Upper lobe of right lung (tissue), 1 donor: ENCODE data around the gene SLC4A11. TPM values are rescaled to one million over a fixed set of nuclear protein-coding genes. Genes with fewer than 3 reads are reported as not detected.
A peak's percentile ranks its signal among the peaks of the same experiment; 100 is the strongest.

Experiments
- ATAC-seq: fragments of 200-7000 bp; cut with Tn5 transposase; one replicate; pipeline ENCODE4 v1.9.1; 2020; ENCODE audit warnings: mild to moderate bottlenecking, moderate library complexity
- DNase-seq: peaks from one replicate; pipeline ENCODE4 v3.0.0-alpha.2; 2020
- H3K27ac ChIP-seq: fragments of 200-600 bp; one replicate; pipeline ENCODE4 v1.8.0; 2022
- H3K27me3 ChIP-seq: fragments of 200-600 bp; one replicate; pipeline ENCODE4 v1.8.0; 2022; ENCODE audit warnings: mild to moderate bottlenecking
- H3K36me3 ChIP-seq: fragments of 200-600 bp; one replicate; pipeline ENCODE4 v1.8.0; 2022
- H3K4me1 ChIP-seq: fragments of 200-600 bp; one replicate; pipeline ENCODE4 v1.8.0; 2022
- H3K4me3 ChIP-seq: fragments of 200-600 bp; one replicate; pipeline ENCODE4 v1.8.0; 2022; ENCODE audit warnings: mild to moderate bottlenecking
- H3K9me3 ChIP-seq: fragments of 200-600 bp; one replicate; pipeline ENCODE4 v1.8.0; 2022
- intact Hi-C: fragments of 100-400 bp; cut with DNase I; formaldehyde crosslinking; loops from one replicate; pipeline ENCODE4 v1.11.0; 2022
- total RNA-seq: library from RNA; stranded (reverse); fragmentation: NEBNext Ultra II Directional; extraction: Animal tissue kit (Norgen Biotek cat#: 25700); gene quantifications from one replicate; pipeline ENCODE4 v1.2.1, GENCODE V29; 2021
- TF ChIP-seq, protein P1 (sequence below): fragments of 200-600 bp; IDR thresholded peaks from one replicate; pipeline ENCODE4 v1.8.0; 2022; ENCODE audit warnings: antibody characterized with exemption
- donor health status: DM: no; HTN: yes; CAD: no; lungs with severe emphysema.

The SLC4A11 gene
- total RNA-seq, 1 donor from 2014 or later: 2.7 TPM

DNA sequence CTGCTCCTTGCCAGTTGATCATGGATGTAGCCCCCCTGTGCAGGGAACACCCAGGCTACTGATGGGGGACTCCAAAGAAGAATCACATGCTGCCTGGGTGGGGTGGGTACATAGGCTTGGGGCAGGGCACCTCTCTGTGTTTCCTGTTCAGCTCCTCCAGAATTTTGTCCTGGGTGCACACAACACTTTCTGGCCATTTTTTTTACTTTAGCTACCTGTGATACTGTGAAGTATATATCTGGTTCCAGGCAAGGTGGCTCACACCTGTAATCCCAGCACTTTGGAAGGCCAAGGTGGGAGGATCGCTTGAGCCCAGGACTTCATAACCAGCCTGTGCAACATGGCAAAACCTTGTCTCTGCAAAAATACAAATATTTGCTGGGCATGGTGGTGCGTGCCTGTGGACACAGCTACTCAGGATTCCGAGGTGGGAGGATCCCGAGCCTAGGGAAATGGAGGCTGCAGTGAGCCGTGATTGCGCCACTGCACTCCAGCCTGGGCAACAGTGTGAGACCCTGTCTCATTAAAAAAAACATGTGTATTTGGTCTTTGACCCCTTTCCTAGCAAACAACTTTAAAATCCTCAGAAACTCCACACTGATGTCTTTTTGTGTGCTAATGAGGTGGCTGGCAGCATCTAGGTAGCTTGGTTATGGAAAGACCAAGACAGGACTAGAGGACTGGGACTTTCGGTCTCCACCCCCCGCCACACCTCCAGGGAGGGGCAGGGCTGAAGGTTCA is 14.1 kb downstream of the SLC4A11 start:
- no peaks in the 10 kb centered on the region for H3K27me3 ChIP-seq
- peaks cover 49% of the 10 kb centered on the region for H3K36me3 ChIP-seq
- H3K9me3 ChIP-seq: no peaks in the 10 kb centered on the region
- ATAC-seq: no peak
- no peak for DNase-seq
- no peak overlapping the region for H3K4me3 ChIP-seq
- intact Hi-C loops: no loop called here
- TF ChIP-seq, protein P1, sequence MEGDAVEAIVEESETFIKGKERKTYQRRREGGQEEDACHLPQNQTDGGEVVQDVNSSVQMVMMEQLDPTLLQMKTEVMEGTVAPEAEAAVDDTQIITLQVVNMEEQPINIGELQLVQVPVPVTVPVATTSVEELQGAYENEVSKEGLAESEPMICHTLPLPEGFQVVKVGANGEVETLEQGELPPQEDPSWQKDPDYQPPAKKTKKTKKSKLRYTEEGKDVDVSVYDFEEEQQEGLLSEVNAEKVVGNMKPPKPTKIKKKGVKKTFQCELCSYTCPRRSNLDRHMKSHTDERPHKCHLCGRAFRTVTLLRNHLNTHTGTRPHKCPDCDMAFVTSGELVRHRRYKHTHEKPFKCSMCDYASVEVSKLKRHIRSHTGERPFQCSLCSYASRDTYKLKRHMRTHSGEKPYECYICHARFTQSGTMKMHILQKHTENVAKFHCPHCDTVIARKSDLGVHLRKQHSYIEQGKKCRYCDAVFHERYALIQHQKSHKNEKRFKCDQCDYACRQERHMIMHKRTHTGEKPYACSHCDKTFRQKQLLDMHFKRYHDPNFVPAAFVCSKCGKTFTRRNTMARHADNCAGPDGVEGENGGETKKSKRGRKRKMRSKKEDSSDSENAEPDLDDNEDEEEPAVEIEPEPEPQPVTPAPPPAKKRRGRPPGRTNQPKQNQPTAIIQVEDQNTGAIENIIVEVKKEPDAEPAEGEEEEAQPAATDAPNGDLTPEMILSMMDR: no peak
- H3K4me1 ChIP-seq: no peaks in the 10 kb centered on the region
- H3K27ac ChIP-seq: no peak overlapping the region

DNA sequence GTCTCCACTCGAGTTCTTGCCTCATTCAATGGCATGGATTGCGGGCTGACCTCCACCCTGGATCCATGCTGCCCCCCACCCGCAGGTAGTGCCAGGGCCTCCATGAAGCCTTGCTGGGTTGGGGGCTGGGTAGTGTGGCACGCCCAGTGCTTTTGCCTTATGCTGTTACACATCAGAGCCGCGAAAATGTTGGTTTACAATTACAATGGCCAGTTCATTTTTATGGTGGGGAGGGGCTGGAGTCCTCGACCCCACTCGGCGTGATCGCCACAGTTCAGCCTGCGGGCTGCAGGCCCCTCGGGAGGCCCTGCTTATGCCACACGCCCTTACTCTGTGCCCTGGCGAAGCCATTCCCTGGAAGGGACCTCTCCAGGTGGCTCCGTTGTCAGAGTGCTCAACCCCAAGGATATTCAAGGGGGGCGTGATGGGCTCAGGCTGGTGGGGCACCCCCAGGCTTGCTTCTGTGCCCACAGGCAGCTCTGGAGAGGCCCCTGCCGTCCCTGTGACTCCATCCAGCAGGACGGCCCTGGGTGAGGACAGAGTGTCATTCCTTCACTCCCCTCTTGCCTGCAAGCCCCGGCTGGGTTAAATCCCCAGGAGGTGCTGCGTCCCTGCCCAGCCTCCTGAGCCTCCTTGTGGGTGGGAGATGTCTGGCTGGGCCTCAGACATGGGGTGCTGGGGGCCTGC is 14.9 kb downstream of the SLC4A11 start:
- Histone ChIP-seq H3K27me3 (no peaks in the 10 kb centered on the region), H3K9me3 (no peaks in the 10 kb centered on the region), H3K4me1 (no peaks in the 10 kb centered on the region), H3K4me3 (no peak overlapping the region), H3K36me3 (peaks cover 50% of the 10 kb centered on the region), H3K27ac (no peak overlapping the region)
- ATAC-seq: no peak
- DNase-seq: no peak
- TF ChIP-seq, protein P1: no peak
- intact Hi-C loops: no loop called here

DNA sequence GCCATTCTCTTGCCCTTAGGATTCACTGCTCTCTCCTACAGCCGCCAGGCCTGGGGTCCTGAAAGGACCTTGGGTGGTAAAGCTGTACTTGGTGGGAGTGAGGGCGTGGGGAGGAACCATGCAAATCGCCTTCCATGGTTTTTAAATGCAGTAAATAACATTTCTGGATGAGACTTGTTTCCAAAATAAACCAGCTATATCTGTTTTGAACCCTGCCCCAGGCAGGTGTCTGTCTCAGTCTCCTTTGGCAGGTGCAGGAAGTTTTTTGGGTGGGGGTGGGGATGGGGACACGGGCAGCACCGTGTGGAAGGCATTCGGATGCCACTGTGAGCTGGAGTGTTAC is 15.4 kb downstream of the SLC4A11 start:
- DNase-seq (no peak), ATAC-seq (no peak)
- Histone ChIP-seq H3K36me3 (peaks cover 50% of the 10 kb centered on the region), H3K27me3 (no peaks in the 10 kb centered on the region), H3K4me1 (peaks cover 2% of the 10 kb centered on the region), H3K4me3 (no peak overlapping the region), H3K27ac (no peak overlapping the region), H3K9me3 (no peaks in the 10 kb centered on the region)
- intact Hi-C loops: no loop called here
- TF ChIP-seq, protein P1: no peak

DNA sequence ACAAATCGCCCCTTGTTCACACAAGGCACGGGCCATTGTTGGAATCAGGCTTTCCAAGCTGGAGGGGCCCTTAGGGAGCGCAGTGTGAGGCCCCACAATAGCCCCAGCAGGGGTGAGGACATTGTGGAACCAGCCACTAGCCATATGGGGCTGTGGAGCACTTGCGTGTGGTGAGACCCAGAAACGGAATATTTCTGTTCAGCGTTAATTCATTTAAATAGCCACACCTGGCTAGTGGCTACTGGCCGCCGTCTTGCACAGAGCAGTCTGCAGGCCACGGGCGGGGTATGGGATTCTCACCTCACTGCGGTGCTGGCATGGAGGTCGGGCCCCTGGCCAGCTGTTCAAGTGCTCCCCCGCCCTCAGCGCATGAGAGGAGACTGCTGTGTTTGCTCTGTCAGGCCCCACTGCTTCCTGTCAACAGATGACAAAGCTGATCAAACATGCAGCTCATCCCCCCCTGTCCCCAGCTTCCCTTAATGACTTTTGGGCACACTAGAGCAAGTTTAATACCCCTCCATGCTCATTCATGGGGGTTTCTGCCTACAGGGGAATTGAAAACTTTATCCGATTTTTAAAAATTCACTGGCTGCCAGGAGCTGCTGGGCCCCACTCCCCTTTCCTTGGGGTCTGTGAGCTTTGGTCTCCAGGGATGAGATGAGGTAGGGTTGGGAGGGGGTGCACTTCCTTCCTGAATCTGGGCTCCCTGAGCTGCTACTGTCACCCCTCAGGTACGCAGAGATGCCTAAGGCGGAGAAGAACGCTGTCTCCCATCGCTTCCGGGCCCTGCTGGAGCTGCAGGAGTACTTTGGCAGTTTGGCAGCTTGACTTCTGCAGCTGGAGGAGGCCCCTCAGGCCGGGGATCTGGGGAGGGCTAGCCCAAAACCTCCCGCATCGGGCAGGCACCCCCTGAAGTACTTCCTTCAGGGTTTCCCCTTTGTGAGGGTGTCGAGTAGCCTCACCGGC is 16.1 kb downstream of the SLC4A11 start:
- peaks cover 8% of the 10 kb centered on the region for H3K4me1 ChIP-seq
- intact Hi-C loops: no loop called here
- DNase-seq: no peak
- H3K36me3 ChIP-seq: peaks cover 50% of the 10 kb centered on the region
- H3K27me3 ChIP-seq: no peaks in the 10 kb centered on the region
- ATAC-seq: peak; percentile 40
- TF ChIP-seq, protein P1: no peak
- H3K27ac ChIP-seq: no peak overlapping the region
- no peak overlapping the region for H3K4me3 ChIP-seq
- H3K9me3 ChIP-seq: no peaks in the 10 kb centered on the region

DNA sequence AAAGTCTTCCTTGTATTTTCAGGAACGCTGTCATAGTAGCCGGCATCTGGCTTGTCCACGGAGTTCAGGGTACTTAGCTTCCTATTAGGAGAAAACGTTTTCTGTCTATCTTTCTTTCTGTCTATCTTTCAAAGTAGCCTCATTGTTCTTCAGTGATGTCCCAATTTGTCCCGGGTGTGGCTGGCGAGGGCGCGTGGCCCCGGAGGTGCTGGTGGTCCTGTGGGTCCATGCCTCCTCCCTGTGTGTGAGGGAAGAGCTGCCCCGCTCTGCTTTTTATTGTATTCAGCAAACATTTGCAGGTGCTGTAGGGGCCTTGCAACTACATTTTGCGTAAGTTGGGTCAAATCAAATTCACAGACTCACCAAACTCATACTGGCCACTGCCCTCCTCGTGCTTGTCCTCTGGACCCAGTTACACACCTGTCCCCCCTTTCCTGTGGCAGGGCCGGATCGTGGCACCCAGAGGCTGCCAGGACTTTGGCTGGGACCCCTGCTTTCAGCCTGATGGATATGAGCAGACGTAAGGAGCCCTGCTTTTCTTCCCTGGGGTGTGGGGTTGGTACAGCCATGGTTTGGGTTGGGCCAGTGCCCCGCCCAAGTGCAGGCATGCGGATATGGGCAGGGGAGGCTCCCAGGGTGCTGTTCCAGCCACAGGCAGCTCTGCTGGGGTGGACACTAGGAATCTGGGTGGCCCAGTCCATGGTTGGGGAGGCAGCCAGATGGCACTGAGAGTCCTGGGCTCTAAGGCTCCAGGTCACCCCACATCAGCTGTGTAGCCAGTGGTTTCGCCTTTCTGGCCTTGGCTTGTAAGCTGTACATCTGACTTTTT is 17.4 kb downstream of the SLC4A11 start:
- Histone ChIP-seq H3K9me3 (no peaks in the 10 kb centered on the region), H3K36me3 (peaks cover 54% of the 10 kb centered on the region), H3K4me3 (no peak overlapping the region), H3K27ac (no peak overlapping the region), H3K27me3 (no peaks in the 10 kb centered on the region), H3K4me1 (peaks cover 8% of the 10 kb centered on the region)
- no peak for DNase-seq
- peak; percentile 41 for ATAC-seq
- TF ChIP-seq, protein P1: no peak
- intact Hi-C loops: no loop called here
